ENCODE data around the gene TMEM198.
A peak's percentile ranks its signal among the peaks of the same experiment; 100 is the strongest.

TMEM198 gene

DNA sequence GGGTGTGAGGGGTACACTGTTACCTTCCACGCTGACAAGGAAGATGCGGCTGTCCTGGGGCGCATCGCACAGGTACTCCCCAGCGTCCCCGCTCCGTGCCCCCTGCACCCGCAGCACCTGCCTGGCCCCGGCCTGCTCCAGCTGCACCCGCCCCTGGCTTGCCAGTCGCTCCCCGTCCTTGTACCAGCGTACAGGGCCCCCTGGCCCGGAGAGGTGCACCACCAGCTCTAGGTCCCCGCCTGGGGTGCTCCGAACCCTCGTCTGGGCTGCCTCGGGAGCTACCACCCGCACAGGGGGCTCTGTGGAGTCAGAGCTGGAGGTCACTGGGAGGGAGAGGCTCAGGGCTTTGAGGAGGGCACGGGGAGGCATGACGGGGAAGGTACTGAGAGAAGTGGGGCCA lies 13.5 kb downstream of the TMEM198 start:
- TF ChIP-seq, protein P1, sequence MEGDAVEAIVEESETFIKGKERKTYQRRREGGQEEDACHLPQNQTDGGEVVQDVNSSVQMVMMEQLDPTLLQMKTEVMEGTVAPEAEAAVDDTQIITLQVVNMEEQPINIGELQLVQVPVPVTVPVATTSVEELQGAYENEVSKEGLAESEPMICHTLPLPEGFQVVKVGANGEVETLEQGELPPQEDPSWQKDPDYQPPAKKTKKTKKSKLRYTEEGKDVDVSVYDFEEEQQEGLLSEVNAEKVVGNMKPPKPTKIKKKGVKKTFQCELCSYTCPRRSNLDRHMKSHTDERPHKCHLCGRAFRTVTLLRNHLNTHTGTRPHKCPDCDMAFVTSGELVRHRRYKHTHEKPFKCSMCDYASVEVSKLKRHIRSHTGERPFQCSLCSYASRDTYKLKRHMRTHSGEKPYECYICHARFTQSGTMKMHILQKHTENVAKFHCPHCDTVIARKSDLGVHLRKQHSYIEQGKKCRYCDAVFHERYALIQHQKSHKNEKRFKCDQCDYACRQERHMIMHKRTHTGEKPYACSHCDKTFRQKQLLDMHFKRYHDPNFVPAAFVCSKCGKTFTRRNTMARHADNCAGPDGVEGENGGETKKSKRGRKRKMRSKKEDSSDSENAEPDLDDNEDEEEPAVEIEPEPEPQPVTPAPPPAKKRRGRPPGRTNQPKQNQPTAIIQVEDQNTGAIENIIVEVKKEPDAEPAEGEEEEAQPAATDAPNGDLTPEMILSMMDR (conservative IDR thresholded peaks at IDR 0.05; ENCODE audit: control insufficient read depth, insufficient read depth, low read depth, low read length), result no peak

DNA sequence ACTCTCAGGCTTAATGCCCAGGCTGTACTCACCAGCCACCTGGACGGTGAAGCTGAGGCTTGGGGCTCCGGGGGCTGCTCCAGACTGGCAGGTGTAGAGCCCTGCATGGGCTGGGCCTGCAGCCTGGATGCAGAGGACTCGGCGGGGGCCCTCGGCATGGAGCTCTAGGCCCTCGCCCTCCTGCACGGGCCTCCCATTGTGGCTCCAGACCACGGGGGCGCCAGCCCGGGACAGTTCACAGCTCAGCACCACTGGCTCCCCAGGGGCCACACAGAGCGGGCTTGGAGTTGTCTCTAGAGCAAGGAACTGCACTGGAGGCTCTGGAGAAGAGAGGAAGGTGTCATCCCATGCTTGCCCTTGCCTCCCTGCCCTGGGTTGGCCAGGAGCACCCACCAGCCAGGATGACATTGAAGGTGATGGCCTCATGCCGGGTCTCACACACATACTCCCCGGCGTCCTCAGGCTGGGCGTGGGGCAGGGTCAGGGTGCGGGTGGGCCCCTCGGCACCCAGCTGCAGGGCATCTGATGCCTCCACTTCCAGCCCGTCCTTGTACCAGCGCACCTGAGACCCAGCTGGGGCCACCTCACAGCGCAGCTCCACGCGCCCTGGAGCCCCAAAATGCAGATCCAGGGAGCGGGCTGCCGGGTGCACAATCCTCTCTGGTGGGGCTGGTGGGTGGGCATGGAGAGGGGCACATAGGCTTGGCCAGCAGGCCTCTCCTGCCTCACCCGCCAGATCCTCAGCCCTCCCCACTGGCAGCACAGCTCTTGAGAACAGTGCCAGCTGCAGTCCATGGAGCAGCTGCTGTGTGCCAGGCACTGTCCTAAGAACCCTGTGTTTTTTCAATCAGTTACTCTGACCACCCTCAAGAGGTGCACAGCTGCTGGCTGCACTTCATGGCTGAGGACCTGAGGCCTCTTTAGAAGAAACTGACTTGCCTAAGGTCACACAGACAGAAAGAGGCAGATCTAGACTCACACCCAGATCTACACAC lies 14.3 kb downstream of the TMEM198 start:
- H3K4me3 ChIP-seq (ENCODE audit: control insufficient read depth, low read depth, low read length), result no peak overlapping the region
- TF ChIP-seq, protein P1 (conservative IDR thresholded peaks at IDR 0.05; ENCODE audit: control insufficient read depth, insufficient read depth, low read depth, low read length), result no peak
- no peak for DNase-seq (ENCODE audit: low read depth)

More for the DNA sequence above, 13.5 kb downstream of the TMEM198 start:
- no peak for DNase-seq (ENCODE audit: low read depth)
- H3K4me3 ChIP-seq (ENCODE audit: control insufficient read depth, low read depth, low read length), result no peak overlapping the region

DNA sequence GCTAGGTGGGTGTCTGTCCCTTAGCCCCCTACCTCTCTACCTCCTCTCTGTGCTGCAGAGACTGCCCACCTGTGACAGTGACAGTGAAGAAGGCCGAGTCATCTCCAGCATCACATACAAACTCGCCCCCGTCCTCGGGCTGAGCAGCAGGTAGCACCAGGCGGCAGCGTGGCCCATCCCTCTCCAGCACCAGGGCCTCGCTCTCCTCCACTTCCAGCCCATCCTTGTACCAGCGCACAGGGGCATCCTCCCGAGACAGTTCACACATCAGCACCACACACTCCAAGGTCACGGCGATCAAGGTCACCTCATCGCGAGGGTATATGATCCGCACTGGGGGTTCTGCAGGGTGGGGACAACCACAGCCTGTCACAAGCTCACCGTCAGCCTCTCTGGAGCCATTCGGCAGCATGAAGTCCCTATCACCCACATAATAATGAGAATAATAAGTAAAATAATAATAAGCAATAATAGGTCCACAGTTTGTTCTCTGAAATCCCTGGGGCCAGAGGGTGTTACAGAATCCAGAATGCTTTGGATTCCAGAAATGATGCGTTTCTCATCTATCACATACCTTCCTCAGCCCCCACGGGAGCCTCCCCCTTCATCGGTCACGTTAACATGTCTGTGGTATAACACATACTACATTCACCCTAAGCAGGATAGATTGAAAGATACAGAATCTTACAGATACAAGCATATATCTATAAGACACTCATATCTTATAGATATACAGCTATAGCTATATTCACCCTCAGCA lies 15.5 kb downstream of the TMEM198 start:
- TF ChIP-seq, protein P1 (conservative IDR thresholded peaks at IDR 0.05; ENCODE audit: control insufficient read depth, insufficient read depth, low read depth, low read length), result no peak
- no peak for DNase-seq (ENCODE audit: low read depth)

DNA sequence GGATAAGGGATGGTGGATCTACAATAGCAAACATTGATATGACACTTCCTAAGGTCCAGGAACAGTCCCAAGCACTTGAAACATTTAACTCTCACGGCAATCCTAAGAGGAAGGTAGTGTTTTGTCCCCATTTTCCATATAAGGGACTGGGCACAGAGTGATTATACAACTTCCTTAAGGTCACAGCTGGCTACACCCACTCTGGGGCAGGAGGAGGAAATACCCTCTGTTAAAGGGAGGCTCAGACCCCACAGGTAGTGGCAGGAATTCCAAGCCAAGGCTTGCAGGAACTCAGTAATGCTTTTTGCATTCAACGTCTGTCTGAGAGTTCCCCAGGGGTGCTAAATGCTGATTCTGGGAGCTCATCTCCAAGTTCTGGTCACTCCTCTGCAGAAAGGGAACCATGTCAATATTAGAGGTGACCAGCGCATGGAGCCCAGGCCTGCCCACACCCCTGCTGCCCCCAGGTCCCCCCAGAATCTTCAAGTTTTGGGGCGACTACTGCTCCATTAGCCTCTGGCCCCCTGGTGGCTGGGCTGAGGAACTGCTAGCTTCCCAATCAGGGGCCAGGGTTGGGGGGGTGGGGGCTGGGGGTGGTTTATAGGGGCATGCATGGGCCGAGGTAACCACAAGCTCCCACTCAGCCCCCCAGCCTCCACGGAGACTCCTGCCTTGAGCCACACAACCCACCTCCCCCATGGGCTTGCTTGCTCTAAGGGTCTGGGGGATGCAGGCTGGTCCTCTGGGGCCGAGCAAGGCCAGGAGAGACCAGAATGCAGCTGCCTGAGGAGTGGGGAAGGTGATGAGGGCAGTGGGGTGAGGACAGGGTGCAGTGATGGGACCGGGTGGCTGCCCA lies 16.4 kb downstream of the TMEM198 start:
- TF ChIP-seq, protein P1 (conservative IDR thresholded peaks at IDR 0.05; ENCODE audit: control insufficient read depth, insufficient read depth, low read depth, low read length), result peak; percentile 54
- no peak for DNase-seq (ENCODE audit: low read depth)
- no peak overlapping the region for H3K4me3 ChIP-seq (ENCODE audit: control insufficient read depth, low read depth, low read length)

More for the DNA sequence above, 15.5 kb downstream of the TMEM198 start:
- H3K4me3 ChIP-seq (ENCODE audit: control insufficient read depth, low read depth, low read length), result no peak overlapping the region

DNA sequence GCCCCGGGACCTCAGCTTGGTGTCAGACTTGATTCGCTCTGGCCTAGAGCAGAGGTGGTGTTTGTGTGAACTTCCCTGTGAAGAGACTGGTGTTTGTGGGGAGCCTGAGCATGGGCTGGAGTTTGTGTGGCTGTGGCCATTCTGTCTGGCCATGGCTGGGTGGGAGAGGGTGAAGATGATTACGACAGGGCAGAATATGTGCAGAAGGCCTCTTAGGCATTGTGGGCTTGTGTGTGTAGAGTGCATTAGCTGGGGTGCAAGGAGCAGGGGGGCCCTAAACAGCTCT lies 17.0 kb downstream of the TMEM198 start:
- TF ChIP-seq, protein P1 (conservative IDR thresholded peaks at IDR 0.05; ENCODE audit: control insufficient read depth, insufficient read depth, low read depth, low read length), result no peak
- no peak overlapping the region for H3K4me3 ChIP-seq (ENCODE audit: control insufficient read depth, low read depth, low read length)
- DNase-seq (ENCODE audit: low read depth), result no peak

Measured in fibroblast of mammary gland (primary cell).